PFSK-1 (cell line): ENCODE results near the gene RBBP8NL.

Source experiments
- POLR2AphosphoS5 ChIP-seq: IDR thresholded peaks from 2 replicates; pipeline ENCODE4 v1.6.1; 2012; ENCODE audit warnings: low read depth, mild to moderate bottlenecking, control low read depth, low read length, moderate library complexity
- REST ChIP-seq, 2 experiments: IDR thresholded peaks; 2 replicates each; pipeline versions ENCODE4 v1.6.1 to v1.8.0; 2011 to 2012; ENCODE audit warnings: low read depth in 2 of 2, low read length in 2 of 2, control low read depth in 1 of 2, inconsistent platforms in 1 of 2, mild to moderate bottlenecking in 1 of 2, moderate library complexity in 1 of 2; ENCODE audit not compliant: insufficient read depth in 1 of 2
- SIN3A ChIP-seq: IDR thresholded peaks from 2 replicates; pipeline ENCODE4 v1.6.1; 2012; ENCODE audit warnings: mild to moderate bottlenecking, low read length, moderate library complexity, borderline replicate concordance; ENCODE audit not compliant: insufficient read depth
- TAF1 ChIP-seq: IDR thresholded peaks from 2 replicates; pipeline ENCODE4 v1.6.1; 2012; ENCODE audit warnings: low read length, control low read depth, borderline replicate concordance; ENCODE audit not compliant: insufficient read depth

- TF ChIP-seq POLR2AphosphoS5, result no peak
- no peak for TF ChIP-seq REST (IDR thresholded peaks at IDR 0.05; ENCODE audit: insufficient read depth in 1 of 2, low read depth in 2 of 2, low read length in 2 of 2)
- no peak for TF ChIP-seq TAF1
- no peak for TF ChIP-seq SIN3A
Measured at GRCh38 chr20:62413025-62413570, 14.2 kb downstream of the RBBP8NL start.
